Natural killer cell (primary cell): ENCODE measurements around the gene TPD52L2. TPM values are rescaled to one million over a fixed set of nuclear protein-coding genes. Genes with fewer than 3 reads are reported as not detected.

Experiments
- ATAC-seq, 3 donors: fragments of 150-1000 bp in 2 of 3; fragments of 200-7000 bp in 1 of 3; cut with Tn5 transposase; 1 replicate in 1 of 3; 2 replicates in 2 of 3; pipeline ENCODE4 v1.10.0; 2021; ENCODE audit warnings: mild to moderate bottlenecking in 2 of 3, moderate library complexity in 2 of 3
- DNase-seq, 2 donors: peaks; one replicate each; pipeline versions ENCODE4 v3.0.0 to v3.0.0-alpha.2; 2013 to 2021; ENCODE audit warnings: mixed read lengths in 1 of 2
- H3K27ac ChIP-seq: one replicate; pipeline ENCODE4 v1.5.1; 2013; ENCODE audit warnings: mild to moderate bottlenecking, low read length
- H3K27me3 ChIP-seq: one replicate; pipeline ENCODE4 v1.6.1; 2013; ENCODE audit warnings: low read length; ENCODE audit not compliant: control insufficient read depth, insufficient read depth
- H3K36me3 ChIP-seq: one replicate; pipeline ENCODE4 v1.6.1; 2013; ENCODE audit warnings: low read length; ENCODE audit not compliant: control insufficient read depth, insufficient read depth
- H3K4me1 ChIP-seq: one replicate; pipeline ENCODE4 v1.6.1; 2013; ENCODE audit warnings: low read length; ENCODE audit not compliant: control insufficient read depth, insufficient read depth
- H3K4me3 ChIP-seq: one replicate; pipeline ENCODE4 v1.5.1; 2013; ENCODE audit warnings: low read length
- H3K9me3 ChIP-seq: one replicate; pipeline ENCODE4 v1.6.1; 2013; ENCODE audit warnings: low read length; ENCODE audit not compliant: control insufficient read depth, insufficient read depth
- H3K27ac Mint-ChIP-seq, 2 donors: one replicate each; pipeline ENCODE4 v1.8.0; 2022; ENCODE audit warnings: mild to moderate bottlenecking in 2 of 2, mixed read lengths in 2 of 2, moderate library complexity in 1 of 2
- H3K27me3 Mint-ChIP-seq, 2 donors: one replicate each; pipeline ENCODE4 v1.8.0; 2022; ENCODE audit warnings: low read depth in 2 of 2, mixed read lengths in 2 of 2
- H3K36me3 Mint-ChIP-seq: one replicate; pipeline ENCODE4 v1.8.0; 2022; ENCODE audit warnings: mixed read lengths
- H3K4me1 Mint-ChIP-seq, 2 donors: one replicate each; pipeline ENCODE4 v1.8.0; 2022; ENCODE audit warnings: mixed read lengths in 2 of 2
- H3K4me3 Mint-ChIP-seq: one replicate; pipeline ENCODE4 v1.8.0; 2022; ENCODE audit warnings: mild to moderate bottlenecking, moderate library complexity, mixed read lengths
- H3K9me3 Mint-ChIP-seq, 2 donors: one replicate each; pipeline ENCODE4 v1.8.0; 2022; ENCODE audit warnings: mixed read lengths in 2 of 2
- WGBS: methylation state at CpG from one replicate; pipeline ENCODE4 v1.1.7; 2013; ENCODE audit warnings: missing lambda C conversion rate; ENCODE audit not compliant: insufficient coverage; 5-methylcytosine and 5-hydroxymethylcytosine counted together
- intact Hi-C: fragments of 100-400 bp; cut with micrococcal nuclease; formaldehyde crosslinking; loops from one replicate; pipeline ENCODE4 v1.14.2; 2022
- total RNA-seq, 4 donors: library from RNA; stranded (reverse); fragments of 120-200 nt in 1 of 4; gene quantifications; one replicate each; pipeline versions ENCODE4 v1.2.3 to v1.2.4, GENCODE V29; 2013 to 2022
- TF ChIP-seq, protein P1 (sequence below): fragments of 200-600 bp; IDR thresholded peaks from one replicate; pipeline ENCODE4 v1.8.0; 2022; ENCODE audit warnings: antibody characterized with exemption

The TPD52L2 gene
- total RNA-seq, 3 donors from 2014 or later (not counting 1 experiment from before 2014, with no cell fraction given) = 36.8 to 47.2 (median 45.1) TPM

GRCh38 chr20:63843778-63844177, 21.3 kb upstream of the TPD52L2 start:
- Mint-ChIP-seq H3K27ac (no peak overlapping the region), H3K36me3 (no peaks in the 10 kb centered on the region), H3K4me1 (no peaks in the 10 kb centered on the region), H3K27me3 (peaks cover 0 to 20% of the 10 kb centered on the region in 2 donors), H3K9me3 (no peaks in the 10 kb centered on the region), H3K4me3 (no peak overlapping the region)
- 16% methylated on average over 16 of the region's 16 CpGs for WGBS
- ATAC-seq (no peak), DNase-seq (no peak)
- Histone ChIP-seq H3K9me3 (no peaks in the 10 kb centered on the region), H3K4me3 (no peak overlapping the region), H3K27ac (no peak overlapping the region), H3K27me3 (peaks cover 24% of the 10 kb centered on the region), H3K36me3 (no peaks in the 10 kb centered on the region), H3K4me1 (peaks cover 52% of the 10 kb centered on the region)
- intact Hi-C loops = no loop called here
- TF ChIP-seq, protein P1, sequence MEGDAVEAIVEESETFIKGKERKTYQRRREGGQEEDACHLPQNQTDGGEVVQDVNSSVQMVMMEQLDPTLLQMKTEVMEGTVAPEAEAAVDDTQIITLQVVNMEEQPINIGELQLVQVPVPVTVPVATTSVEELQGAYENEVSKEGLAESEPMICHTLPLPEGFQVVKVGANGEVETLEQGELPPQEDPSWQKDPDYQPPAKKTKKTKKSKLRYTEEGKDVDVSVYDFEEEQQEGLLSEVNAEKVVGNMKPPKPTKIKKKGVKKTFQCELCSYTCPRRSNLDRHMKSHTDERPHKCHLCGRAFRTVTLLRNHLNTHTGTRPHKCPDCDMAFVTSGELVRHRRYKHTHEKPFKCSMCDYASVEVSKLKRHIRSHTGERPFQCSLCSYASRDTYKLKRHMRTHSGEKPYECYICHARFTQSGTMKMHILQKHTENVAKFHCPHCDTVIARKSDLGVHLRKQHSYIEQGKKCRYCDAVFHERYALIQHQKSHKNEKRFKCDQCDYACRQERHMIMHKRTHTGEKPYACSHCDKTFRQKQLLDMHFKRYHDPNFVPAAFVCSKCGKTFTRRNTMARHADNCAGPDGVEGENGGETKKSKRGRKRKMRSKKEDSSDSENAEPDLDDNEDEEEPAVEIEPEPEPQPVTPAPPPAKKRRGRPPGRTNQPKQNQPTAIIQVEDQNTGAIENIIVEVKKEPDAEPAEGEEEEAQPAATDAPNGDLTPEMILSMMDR = no peak

GRCh38 chr20:63844511-63844991, 20.5 kb upstream of the TPD52L2 start:
- ATAC-seq = no peak

DNA sequence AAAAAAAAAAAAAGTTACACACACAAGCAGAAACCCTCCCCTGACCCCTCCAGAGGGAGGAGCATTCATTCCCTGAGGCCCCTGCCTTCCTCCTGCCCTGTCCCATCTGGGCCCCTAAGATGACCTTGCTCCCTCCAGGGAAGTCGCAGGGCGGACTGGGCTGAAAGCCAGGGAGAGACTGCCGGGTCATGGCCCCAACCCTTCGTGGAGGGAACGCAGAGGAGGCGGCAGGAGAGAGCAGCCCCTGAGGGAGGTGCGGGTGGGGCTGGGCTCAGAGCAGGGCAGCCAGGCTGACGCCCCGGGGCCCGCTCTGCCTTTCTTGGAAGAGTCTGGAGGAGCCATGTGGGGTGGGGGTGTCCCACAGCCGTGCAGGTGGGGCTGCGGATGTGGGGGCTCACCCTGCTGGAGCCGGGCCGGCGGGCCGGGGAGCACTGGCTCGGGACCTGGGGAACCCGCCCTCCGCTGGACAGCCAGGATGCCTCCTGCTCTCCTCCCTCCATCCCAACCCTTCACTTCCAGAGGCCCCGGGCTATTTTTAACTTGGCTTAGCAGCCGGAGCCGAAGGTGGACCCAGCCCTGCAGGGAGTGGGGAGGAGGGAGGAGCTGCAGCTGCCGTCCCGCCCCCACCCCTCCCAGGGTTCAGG, 18.8 kb upstream of the TPD52L2 start:
- no peak overlapping the region for H3K4me3 Mint-ChIP-seq
- TF ChIP-seq, protein P1 = no peak
- DNase-seq = no peak

More at GRCh38 chr20:63844511-63844991, 20.5 kb upstream of the TPD52L2 start:
- Histone ChIP-seq H3K9me3 (no peaks in the 10 kb centered on the region), H3K27me3 (peaks cover 24% of the 10 kb centered on the region), H3K27ac (no peak overlapping the region), H3K4me3 (no peak overlapping the region), H3K4me1 (peaks cover 52% of the 10 kb centered on the region), H3K36me3 (no peaks in the 10 kb centered on the region)
- intact Hi-C loops = no loop called here
- TF ChIP-seq, protein P1 = no peak
- peaks cover 0 to 20% of the 10 kb centered on the region in 2 donors for H3K27me3 Mint-ChIP-seq
- no peak for DNase-seq
- no peak overlapping the region for H3K4me3 Mint-ChIP-seq
- H3K4me1 Mint-ChIP-seq = no peaks in the 10 kb centered on the region
- no peaks in the 10 kb centered on the region for H3K36me3 Mint-ChIP-seq
- H3K9me3 Mint-ChIP-seq = no peaks in the 10 kb centered on the region
- 17% methylated on average over 9 of the region's 9 CpGs for WGBS
- no peak overlapping the region for H3K27ac Mint-ChIP-seq

GRCh38 chr20:63846888-63847236, 18.2 kb upstream of the TPD52L2 start:
- 54% methylated on average over 3 of the region's 3 CpGs for WGBS
- ATAC-seq (no peak), DNase-seq (no peak)
- no peaks in the 10 kb centered on the region for H3K9me3 Mint-ChIP-seq
- TF ChIP-seq, protein P1 = no peak
- no peaks in the 10 kb centered on the region for H3K36me3 Mint-ChIP-seq
- Histone ChIP-seq H3K27me3 (peaks cover 24% of the 10 kb centered on the region), H3K36me3 (no peaks in the 10 kb centered on the region), H3K4me1 (peaks cover 66% of the 10 kb centered on the region), H3K4me3 (no peak overlapping the region), H3K27ac (no peak overlapping the region), H3K9me3 (no peaks in the 10 kb centered on the region)
- H3K4me3 Mint-ChIP-seq = no peak overlapping the region
- H3K27ac Mint-ChIP-seq = no peak overlapping the region
- intact Hi-C loops = no loop called here
- H3K27me3 Mint-ChIP-seq = peaks cover 8 to 24% of the 10 kb centered on the region in 2 donors
- H3K4me1 Mint-ChIP-seq = no peaks in the 10 kb centered on the region

More for the DNA sequence above, 18.8 kb upstream of the TPD52L2 start:
- Mint-ChIP-seq H3K36me3 (no peaks in the 10 kb centered on the region), H3K4me1 (no peaks in the 10 kb centered on the region), H3K27me3 (peaks cover 6 to 24% of the 10 kb centered on the region in 2 donors), H3K27ac (no peak overlapping the region), H3K9me3 (no peaks in the 10 kb centered on the region)
- 10% methylated on average over 19 of the region's 24 CpGs for WGBS
- H3K4me1 ChIP-seq = peaks cover 62% of the 10 kb centered on the region
- no peak overlapping the region for H3K4me3 ChIP-seq
- no peaks in the 10 kb centered on the region for H3K36me3 ChIP-seq
- H3K27me3 ChIP-seq = peaks cover 24% of the 10 kb centered on the region
- no peak overlapping the region for H3K27ac ChIP-seq
- ATAC-seq = no peak
- intact Hi-C loops = no loop called here
- no peaks in the 10 kb centered on the region for H3K9me3 ChIP-seq
